Prostate gland (tissue), 2 donors: Measurements from ENCODE around the gene DDX41.

Experiments
- POLR2A ChIP-seq: fragments of 450-650 bp; IDR thresholded peaks from one replicate; pipeline ENCODE4 v1.6.1; 2016; ENCODE audit warnings: antibody characterized with exemption, mild to moderate bottlenecking
- POLR2AphosphoS5 ChIP-seq: sonication (generic); formaldehyde crosslinking; IDR thresholded peaks from one replicate; pipeline ENCODE4 v1.6.1; 2017; ENCODE audit warnings: antibody characterized with exemption
- TF ChIP-seq, protein P1 (sequence below), 4 experiments: fragments of 200-600 bp in 2 of 4; fragments of 450-650 bp in 2 of 4; sonication (generic) in 2 of 4; IDR thresholded peaks; 1 replicate in 3 of 4; 2 replicates in 1 of 4; pipeline ENCODE4 v1.5.1; 2016 to 2019; ENCODE audit warnings: antibody characterized with exemption in 4 of 4, mild to moderate bottlenecking in 2 of 4, moderate library complexity in 2 of 4

DNA sequence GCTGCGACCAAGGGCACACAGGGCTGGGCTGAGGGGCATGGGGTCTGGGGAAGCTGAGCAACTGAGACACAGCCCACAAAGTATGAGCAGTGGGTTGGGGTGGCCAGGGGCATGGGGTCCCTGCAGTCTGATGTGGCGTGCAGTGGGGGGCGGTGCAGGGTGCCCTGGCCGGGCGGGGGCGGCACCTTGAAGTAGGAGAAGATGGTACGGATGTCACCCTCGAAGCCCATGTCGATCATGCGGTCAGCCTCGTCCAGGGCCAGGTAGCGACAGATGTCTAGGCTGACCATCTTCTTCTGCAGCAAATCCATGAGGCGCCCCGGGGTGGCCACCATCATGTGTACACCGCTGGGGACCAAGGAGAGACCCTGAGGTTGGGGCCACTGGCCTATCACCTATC, 3.3 kb downstream of the DDX41 start:
- no peak for TF ChIP-seq POLR2AphosphoS5
- TF ChIP-seq POLR2A: no peak
- TF ChIP-seq, protein P1, sequence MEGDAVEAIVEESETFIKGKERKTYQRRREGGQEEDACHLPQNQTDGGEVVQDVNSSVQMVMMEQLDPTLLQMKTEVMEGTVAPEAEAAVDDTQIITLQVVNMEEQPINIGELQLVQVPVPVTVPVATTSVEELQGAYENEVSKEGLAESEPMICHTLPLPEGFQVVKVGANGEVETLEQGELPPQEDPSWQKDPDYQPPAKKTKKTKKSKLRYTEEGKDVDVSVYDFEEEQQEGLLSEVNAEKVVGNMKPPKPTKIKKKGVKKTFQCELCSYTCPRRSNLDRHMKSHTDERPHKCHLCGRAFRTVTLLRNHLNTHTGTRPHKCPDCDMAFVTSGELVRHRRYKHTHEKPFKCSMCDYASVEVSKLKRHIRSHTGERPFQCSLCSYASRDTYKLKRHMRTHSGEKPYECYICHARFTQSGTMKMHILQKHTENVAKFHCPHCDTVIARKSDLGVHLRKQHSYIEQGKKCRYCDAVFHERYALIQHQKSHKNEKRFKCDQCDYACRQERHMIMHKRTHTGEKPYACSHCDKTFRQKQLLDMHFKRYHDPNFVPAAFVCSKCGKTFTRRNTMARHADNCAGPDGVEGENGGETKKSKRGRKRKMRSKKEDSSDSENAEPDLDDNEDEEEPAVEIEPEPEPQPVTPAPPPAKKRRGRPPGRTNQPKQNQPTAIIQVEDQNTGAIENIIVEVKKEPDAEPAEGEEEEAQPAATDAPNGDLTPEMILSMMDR (IDR thresholded peaks at IDR 0.05): no peak
